CD4-positive, CD25-positive, alpha-beta regulatory T cell (primary cell): Measurements from ENCODE around the gene HDAC8. TPM values are rescaled to one million over a fixed set of nuclear protein-coding genes. Genes with fewer than 3 reads are reported as not detected.
"Not testable (repeated sequence)": the region's sequence is repeated elsewhere in the genome, so short reads cannot be mapped to it uniquely, and the experiment has no call there.

Experiments
- ATAC-seq, 2 donors: fragments of 150-1000 bp; cut with Tn5 transposase; one replicate each; pipeline ENCODE4 v1.10.0; 2021; ENCODE audit warnings: low read depth in 2 of 2, moderate number of reproducible peaks in 2 of 2, moderate library complexity in 1 of 2
- DNase-seq, 3 donors: peaks; one replicate each; pipeline versions ENCODE4 v3.0.0 to v3.0.0-alpha.2; 2012 to 2022; ENCODE audit warnings: mixed read lengths in 1 of 3
- H3K27ac ChIP-seq: one replicate; pipeline ENCODE4 v1.7.0; 2013; ENCODE audit warnings: mild to moderate bottlenecking, low read length; ENCODE audit not compliant: insufficient read depth, poor library complexity, severe bottlenecking
- H3K27me3 ChIP-seq: one replicate; pipeline ENCODE4 v1.7.0; 2013; ENCODE audit warnings: low read length; ENCODE audit not compliant: control insufficient read depth, insufficient read depth
- H3K36me3 ChIP-seq: one replicate; pipeline ENCODE4 v1.7.0; 2013; ENCODE audit warnings: mild to moderate bottlenecking, low read length, moderate library complexity; ENCODE audit not compliant: control insufficient read depth, insufficient read depth
- H3K4me1 ChIP-seq: 2 replicates; pipeline ENCODE4 v1.7.0; 2013; ENCODE audit warnings: mild to moderate bottlenecking, low read length; ENCODE audit not compliant: insufficient read depth, control insufficient read depth, poor library complexity, severe bottlenecking
- H3K4me3 ChIP-seq: one replicate; pipeline ENCODE4 v1.7.0; 2013; ENCODE audit warnings: low read depth, mild to moderate bottlenecking, low read length, moderate library complexity
- H3K9me3 ChIP-seq, 2 experiments: 1 replicate in 1 of 2; 2 replicates in 1 of 2; pipeline ENCODE4 v1.7.0; 2013; ENCODE audit warnings: low read length in 2 of 2, mild to moderate bottlenecking in 1 of 2, moderate library complexity in 1 of 2; ENCODE audit not compliant: control insufficient read depth in 2 of 2
- H3K27ac Mint-ChIP-seq, 3 donors: one replicate each; pipeline ENCODE4 v1.8.0; 2020 to 2022; ENCODE audit warnings: mild to moderate bottlenecking in 3 of 3, mixed read lengths in 3 of 3, moderate library complexity in 2 of 3
- H3K27me3 Mint-ChIP-seq: one replicate; pipeline ENCODE4 v1.8.0; 2022; ENCODE audit warnings: mild to moderate bottlenecking, mixed read lengths
- H3K36me3 Mint-ChIP-seq: one replicate; pipeline ENCODE4 v1.8.0; 2020; ENCODE audit warnings: mixed read lengths
- H3K4me1 Mint-ChIP-seq, 4 donors: one replicate each; pipeline ENCODE4 v1.8.0; 2020 to 2022; ENCODE audit warnings: mixed read lengths in 4 of 4, mild to moderate bottlenecking in 1 of 4
- H3K4me3 Mint-ChIP-seq, 4 donors: one replicate each; pipeline ENCODE4 v1.8.0; 2020 to 2022; ENCODE audit warnings: mild to moderate bottlenecking in 4 of 4, mixed read lengths in 4 of 4, moderate library complexity in 3 of 4
- H3K9me3 Mint-ChIP-seq, 7 donors: one replicate each; pipeline ENCODE4 v1.8.0; 2020 to 2022; ENCODE audit warnings: mixed read lengths in 7 of 7, mild to moderate bottlenecking in 3 of 7, moderate library complexity in 2 of 7
- polyA plus RNA-seq, 4 donors: library from polyadenylated mRNA; unstranded; fragments of 300-500 nt; fragmentation: Illumina TruSeq; gene quantifications; one replicate each; pipeline ENCODE4 v1.2.3, GENCODE V29; 2021
- total RNA-seq: library from RNA; stranded (reverse); gene quantifications from one replicate; pipeline ENCODE4 v1.2.3, GENCODE V29; 2022

Gene HDAC8
- total and polyA plus RNA-seq, 5 donors from 2014 or later, result 14.0 to 22.4 (median 17.6) TPM

GRCh38 chrX:72554448-72555140 lies 18.0 kb downstream of the HDAC8 start:
- Mint-ChIP-seq H3K4me3 (no peak overlapping the region), H3K36me3 (peaks cover 7% of the 10 kb centered on the region), H3K9me3 (peaks cover 0 to 2% (median 0%) of the 10 kb centered on the region in 7 donors), H3K4me1 (peaks cover 5 to 21% (median 9%) of the 10 kb centered on the region in 4 donors), H3K27ac (no peak overlapping the region), H3K27me3 (no peaks in the 10 kb centered on the region)
- H3K27ac ChIP-seq, result no peak overlapping the region
- no peaks in the 10 kb centered on the region for H3K4me1 ChIP-seq
- peak in 1 of 3 donors; percentile 9 for DNase-seq
- peaks cover 3% of the 10 kb centered on the region for H3K36me3 ChIP-seq
- no peaks in the 10 kb centered on the region for H3K27me3 ChIP-seq
- no peaks in the 10 kb centered on the region for H3K9me3 ChIP-seq
- ATAC-seq, result no peak
- no peak overlapping the region for H3K4me3 ChIP-seq

GRCh38 chrX:72552443-72552842 lies 20.2 kb downstream of the HDAC8 start:
- not testable (repeated sequence) for H3K4me1 ChIP-seq, H3K27ac ChIP-seq, ATAC-seq, H3K9me3 ChIP-seq, H3K27me3 ChIP-seq, H3K27me3 Mint-ChIP-seq, H3K27ac Mint-ChIP-seq, H3K36me3 ChIP-seq, H3K4me3 Mint-ChIP-seq, H3K4me3 ChIP-seq, H3K9me3 Mint-ChIP-seq, DNase-seq, H3K36me3 Mint-ChIP-seq
- peaks cover 3 to 14% (median 7%) of the 10 kb centered on the region in 4 donors for H3K4me1 Mint-ChIP-seq

GRCh38 chrX:72545990-72546389 lies 26.7 kb downstream of the HDAC8 start:
- no peak overlapping the region for H3K4me3 ChIP-seq
- peaks cover 3% of the 10 kb centered on the region for H3K36me3 ChIP-seq
- no peaks in the 10 kb centered on the region for H3K9me3 ChIP-seq
- no peaks in the 10 kb centered on the region for H3K4me1 ChIP-seq
- no peak overlapping the region for H3K27ac ChIP-seq
- H3K9me3 Mint-ChIP-seq, result no peaks in the 10 kb centered on the region
- no peaks in the 10 kb centered on the region for H3K27me3 ChIP-seq
- ATAC-seq, result no peak
- DNase-seq, result no peak
- peaks cover 20% of the 10 kb centered on the region for H3K36me3 Mint-ChIP-seq
- no peaks in the 10 kb centered on the region for H3K27me3 Mint-ChIP-seq
- H3K27ac Mint-ChIP-seq, result no peak overlapping the region
- H3K4me1 Mint-ChIP-seq, result peaks cover 0 to 9% (median 2%) of the 10 kb centered on the region in 4 donors
- no peak overlapping the region for H3K4me3 Mint-ChIP-seq

GRCh38 chrX:72540318-72540717 lies 32.3 kb downstream of the HDAC8 start:
- H3K4me3 Mint-ChIP-seq, result no peak overlapping the region
- ATAC-seq, result no peak
- H3K27ac ChIP-seq, result no peak overlapping the region
- no peaks in the 10 kb centered on the region for H3K36me3 ChIP-seq
- H3K9me3 Mint-ChIP-seq, result no peaks in the 10 kb centered on the region
- no peaks in the 10 kb centered on the region for H3K9me3 ChIP-seq
- peak in 1 of 3 donors; percentile 23 for DNase-seq
- H3K4me1 ChIP-seq, result no peaks in the 10 kb centered on the region
- no peak overlapping the region for H3K27ac Mint-ChIP-seq
- no peaks in the 10 kb centered on the region for H3K27me3 ChIP-seq
- H3K4me1 Mint-ChIP-seq, result peaks cover 0 to 7% (median 0%) of the 10 kb centered on the region in 4 donors
- no peak overlapping the region for H3K4me3 ChIP-seq
- no peaks in the 10 kb centered on the region for H3K27me3 Mint-ChIP-seq
- peaks cover 7% of the 10 kb centered on the region for H3K36me3 Mint-ChIP-seq

- peaks cover 0 to 7% (median 0%) of the 10 kb centered on the region in 4 donors for H3K4me1 Mint-ChIP-seq
- Histone ChIP-seq H3K9me3 (no peaks in the 10 kb centered on the region), H3K4me1 (no peaks in the 10 kb centered on the region), H3K36me3 (no peaks in the 10 kb centered on the region), H3K4me3 (no peak overlapping the region), H3K27ac (no peak overlapping the region), H3K27me3 (no peaks in the 10 kb centered on the region)
- no peaks in the 10 kb centered on the region for H3K9me3 Mint-ChIP-seq
- H3K36me3 Mint-ChIP-seq, result peaks cover 7% of the 10 kb centered on the region
- H3K4me3 Mint-ChIP-seq, result no peak overlapping the region
- no peak overlapping the region for H3K27ac Mint-ChIP-seq
- H3K27me3 Mint-ChIP-seq, result no peaks in the 10 kb centered on the region
- no peak for ATAC-seq
- DNase-seq, result no peak
Observed at GRCh38 chrX:72539822-72540221, 32.8 kb downstream of the HDAC8 start.

GRCh38 chrX:72536542-72536941 lies 36.1 kb downstream of the HDAC8 start:
- Mint-ChIP-seq H3K27ac (no peak overlapping the region), H3K4me1 (peaks cover 0 to 7% (median 0%) of the 10 kb centered on the region in 4 donors), H3K36me3 (no peaks in the 10 kb centered on the region), H3K9me3 (no peaks in the 10 kb centered on the region), H3K27me3 (no peaks in the 10 kb centered on the region), H3K4me3 (no peak overlapping the region)
- Histone ChIP-seq H3K36me3 (no peaks in the 10 kb centered on the region), H3K9me3 (no peaks in the 10 kb centered on the region), H3K27ac (no peak overlapping the region), H3K4me3 (no peak overlapping the region), H3K4me1 (no peaks in the 10 kb centered on the region), H3K27me3 (no peaks in the 10 kb centered on the region)
- ATAC-seq (no peak), DNase-seq (no peak)

GRCh38 chrX:72532366-72532765 lies 40.3 kb downstream of the HDAC8 start:
- no peak overlapping the region for H3K4me3 ChIP-seq

More at GRCh38 chrX:72532366-72532765, 40.3 kb downstream of the HDAC8 start:
- H3K4me1 Mint-ChIP-seq, result peaks cover 0 to 8% (median 0%) of the 10 kb centered on the region in 4 donors
- no peak overlapping the region for H3K4me3 Mint-ChIP-seq
- H3K27me3 Mint-ChIP-seq, result no peaks in the 10 kb centered on the region
- ATAC-seq (no peak), DNase-seq (no peak)
- H3K9me3 ChIP-seq, result no peaks in the 10 kb centered on the region
- H3K9me3 Mint-ChIP-seq, result no peaks in the 10 kb centered on the region
- H3K27me3 ChIP-seq, result no peaks in the 10 kb centered on the region
- no peaks in the 10 kb centered on the region for H3K36me3 ChIP-seq
- no peak overlapping the region for H3K27ac ChIP-seq
- H3K4me1 ChIP-seq, result no peaks in the 10 kb centered on the region
- peaks cover 10% of the 10 kb centered on the region for H3K36me3 Mint-ChIP-seq
- no peak overlapping the region for H3K27ac Mint-ChIP-seq
